Panc1 (cell line): ENCODE data around the gene EML1. TPM values are rescaled to one million over a fixed set of nuclear protein-coding genes. Genes with fewer than 3 reads are reported as not detected.

Experiments used
- ATAC-seq: fragments of 200-7000 bp; cut with Tn5 transposase; 2 replicates; pipeline ENCODE4 v1.9.1; 2020; ENCODE audit warnings: mild to moderate bottlenecking, moderate library complexity
- BruUV-seq: library from RNA; stranded (reverse); fragments of 400-500 nt; replicated peaks from 2 replicates; lab custom pipeline; 2021; lab: Mats Ljungman, UMichigan
- CTCF ChIA-PET: fragments of 300-600 bp; sonication (Branson Sonifier 250); formaldehyde crosslinking; loops from one replicate; lab custom pipeline; 2022; ENCODE audit warnings: antibody characterized with exemption; lab: Charles Lee
- POLR2A ChIA-PET: fragments of 300-600 bp; sonication (Branson Sonifier 250); formaldehyde crosslinking; loops from one replicate; lab custom pipeline; 2022; ENCODE audit warnings: antibody characterized with exemption; lab: Charles Lee
- DNase-seq: peaks from one replicate; pipeline ENCODE4 v3.0.0-alpha.2; 2010; ENCODE audit warnings: low read depth, low spot score
- H3K27ac ChIP-seq: 2 replicates; pipeline ENCODE4 v1.5.1; 2011; ENCODE audit warnings: mild to moderate bottlenecking, low read length, inconsistent platforms
- H3K27me3 ChIP-seq: fragments of 200-500 bp; sonication (Bioruptor generic); 2 replicates; pipeline ENCODE4 v1.6.0; 2014; ENCODE audit warnings: low read length, inconsistent platforms; ENCODE audit not compliant: control insufficient read depth, insufficient read depth
- H3K36me3 ChIP-seq: fragments of 200-500 bp; sonication (Bioruptor generic); 2 replicates; pipeline ENCODE4 v1.5.1; 2014; ENCODE audit warnings: inconsistent platforms, mild to moderate bottlenecking, low read length, moderate library complexity; ENCODE audit not compliant: control insufficient read depth, insufficient read depth
- H3K4me1 ChIP-seq: 2 replicates; pipeline ENCODE4 v1.5.1; 2011; ENCODE audit warnings: inconsistent platforms, mild to moderate bottlenecking, low read length, moderate library complexity; ENCODE audit not compliant: control insufficient read depth, insufficient read depth
- H3K4me3 ChIP-seq, 2 experiments: 2 replicates each; pipeline ENCODE4 v1.5.1; 2011 to 2012; ENCODE audit warnings: low read depth in 2 of 2, low read length in 2 of 2, mild to moderate bottlenecking in 2 of 2, inconsistent platforms in 1 of 2, moderate library complexity in 1 of 2
- H3K9me3 ChIP-seq: fragments of 200-500 bp; sonication (Bioruptor generic); 2 replicates; pipeline ENCODE4 v1.5.1; 2014; ENCODE audit warnings: low read depth, mild to moderate bottlenecking, inconsistent platforms, low read length, moderate library complexity; ENCODE audit not compliant: control insufficient read depth, insufficient read depth
- CTCF ChIP-seq: fragments of 450-650 bp; IDR thresholded peaks from 2 replicates; pipeline ENCODE4 v1.5.1; 2017; ENCODE audit warnings: mild to moderate bottlenecking
- POLR2AphosphoS5 ChIP-seq: IDR thresholded peaks from 2 replicates; pipeline ENCODE4 v1.6.1; 2012; ENCODE audit warnings: mild to moderate bottlenecking, low read depth, low read length, moderate library complexity
- REST ChIP-seq, 2 experiments: IDR thresholded peaks; 2 replicates each; pipeline ENCODE4 v1.6.1; 2011 to 2012; ENCODE audit warnings: low read depth in 2 of 2, control low read depth in 1 of 2, low read length in 1 of 2, mild to moderate bottlenecking in 1 of 2, moderate library complexity in 1 of 2; ENCODE audit not compliant: insufficient read depth in 1 of 2
- SIN3A ChIP-seq: IDR thresholded peaks from 2 replicates; pipeline ENCODE4 v1.6.1; 2012; ENCODE audit warnings: low read depth, mild to moderate bottlenecking, low read length, moderate library complexity, borderline replicate concordance; ENCODE audit not compliant: insufficient read depth
- TCF7L2 ChIP-seq: IDR thresholded peaks from 2 replicates; pipeline ENCODE4 v1.6.1; 2011; ENCODE audit warnings: mild to moderate bottlenecking, low read depth, low read length, inconsistent platforms
- in situ Hi-C: cut with HindIII; loops from 2 replicates; pipeline ENCODE4 v1.10.0; 2016; ENCODE audit warnings: low sequenced_read_pairs, low pct_unique_long_range_greater_than_20kb
- intact Hi-C: fragments of 100-400 bp; cut with micrococcal nuclease; formaldehyde crosslinking; loops from one replicate; pipeline ENCODE4 v1.10.0; 2022; ENCODE audit not compliant: unreplicated experiment
- total RNA-seq: library from RNA; stranded (reverse); gene quantifications from one replicate; pipeline ENCODE4 v1.2.1, GENCODE V29; 2021; ENCODE audit not compliant: unreplicated experiment

Gene EML1
- total RNA-seq, 1 experiment from 2014 or later = 35.3 TPM

- Histone ChIP-seq H3K27ac (no peak overlapping the region), H3K4me1 (no peaks in the 10 kb centered on the region), H3K9me3 (no peaks in the 10 kb centered on the region), H3K27me3 (no peaks in the 10 kb centered on the region), H3K4me3 (no peak overlapping the region), H3K36me3 (no peaks in the 10 kb centered on the region)
- DNase-seq = no peak
- BruUV-seq = no TSS peak
- POLR2A ChIA-PET = no interaction called here
- CTCF ChIA-PET = no interaction called here
- in situ Hi-C loops = no loop called here
- ATAC-seq = no peak
- intact Hi-C loops = no loop called here
- TF ChIP-seq TCF7L2 = no peak
- TF ChIP-seq CTCF = no peak
- no peak for TF ChIP-seq POLR2AphosphoS5
- TF ChIP-seq REST (IDR thresholded peaks at IDR 0.05; ENCODE audit: insufficient read depth in 1 of 2, low read depth in 2 of 2, low read length in 1 of 2) = no peak
- TF ChIP-seq SIN3A = no peak
These were observed 19.0 kb downstream of the EML1 start for GRCh38 chr14:99812096-99812750.

DNA sequence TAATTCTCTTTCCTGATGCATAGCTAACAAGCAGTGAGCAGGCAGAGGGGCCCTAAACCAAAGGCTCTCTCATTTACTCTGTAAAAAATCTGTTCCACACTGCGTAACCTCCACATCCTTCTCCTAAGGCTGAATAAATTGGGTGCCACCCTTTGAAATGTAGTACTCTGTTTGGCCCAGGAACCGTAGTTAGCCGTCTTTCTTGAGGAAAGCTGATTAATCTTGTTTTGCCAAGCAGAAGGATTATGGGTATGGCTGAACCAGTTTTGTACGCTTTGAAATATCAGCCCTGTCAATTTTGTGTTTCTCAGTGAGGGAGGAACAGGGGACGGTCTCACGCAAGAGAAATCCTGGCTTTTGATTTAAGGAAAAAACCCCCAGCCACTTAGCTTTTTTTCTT, 19.7 kb downstream of the EML1 start:
- ChIA-PET CTCF (no interaction called here), POLR2A (no interaction called here)
- TF ChIP-seq CTCF (no peak), TCF7L2 (no peak), SIN3A (no peak), POLR2AphosphoS5 (no peak), REST (IDR thresholded peaks at IDR 0.05; ENCODE audit: insufficient read depth in 1 of 2, low read depth in 2 of 2, low read length in 1 of 2) (no peak)
- Histone ChIP-seq H3K27ac (no peak overlapping the region), H3K36me3 (no peaks in the 10 kb centered on the region), H3K4me1 (no peaks in the 10 kb centered on the region), H3K9me3 (no peaks in the 10 kb centered on the region), H3K27me3 (no peaks in the 10 kb centered on the region), H3K4me3 (no peak overlapping the region)
- BruUV-seq = no TSS peak
- ATAC-seq (no peak), DNase-seq (no peak)
- intact Hi-C loops = no loop called here
- in situ Hi-C loops = no loop called here
